Stimulated activated CD4-positive, alpha-beta T cell treated with anti-CD3 and anti-CD28 coated beads, Interleukin-1b, Interleukin-23, amount 100 ng/mL, for 4 hours (primary cell): ENCODE results near the gene HHATL.
A peak's percentile ranks its signal among the peaks of the same experiment; 100 is the strongest.

ENCODE experiments used
- DNase-seq, 2 donors: peaks; one replicate each; pipeline ENCODE4 v3.0.0-alpha.2; 2020; ENCODE audit warnings: low read depth in 2 of 2

The HHATL gene

DNA sequence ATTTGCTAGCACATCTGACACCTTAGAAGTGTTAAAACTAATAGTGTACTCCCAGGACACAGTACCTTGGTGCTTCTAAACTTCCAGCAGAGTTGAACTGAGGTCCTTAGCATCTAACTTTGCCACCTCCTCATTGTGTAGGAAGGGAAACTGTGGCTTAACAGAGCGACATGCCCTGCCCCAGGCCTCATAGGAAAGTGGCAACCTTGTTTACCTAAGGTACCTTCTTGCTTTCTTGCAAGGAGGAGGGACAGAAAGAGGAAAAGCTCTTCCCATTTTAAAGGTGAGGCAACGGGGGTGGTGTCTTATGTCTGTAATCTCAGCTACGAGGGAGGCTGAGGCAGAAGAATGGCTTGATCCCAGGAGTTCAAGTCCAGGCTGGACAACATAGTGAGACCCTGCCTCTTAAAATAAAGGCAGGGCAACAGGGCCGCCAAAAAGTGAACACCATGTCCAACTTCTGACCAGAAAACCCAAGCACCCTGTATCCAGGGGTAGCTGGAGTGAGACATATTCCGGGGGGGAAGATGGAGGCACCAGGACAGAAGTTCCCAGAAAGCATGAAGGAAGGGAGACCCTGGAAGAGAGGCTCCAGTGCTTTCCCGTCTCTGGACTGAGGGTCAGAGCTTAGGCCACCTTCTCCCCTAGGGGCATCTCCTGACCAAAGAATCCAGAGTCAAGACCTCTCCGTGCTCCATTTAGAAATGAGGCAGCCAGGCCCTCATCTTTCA lies 17.8 kb downstream of the HHATL start:
- DNase-seq, result no peak

DNA sequence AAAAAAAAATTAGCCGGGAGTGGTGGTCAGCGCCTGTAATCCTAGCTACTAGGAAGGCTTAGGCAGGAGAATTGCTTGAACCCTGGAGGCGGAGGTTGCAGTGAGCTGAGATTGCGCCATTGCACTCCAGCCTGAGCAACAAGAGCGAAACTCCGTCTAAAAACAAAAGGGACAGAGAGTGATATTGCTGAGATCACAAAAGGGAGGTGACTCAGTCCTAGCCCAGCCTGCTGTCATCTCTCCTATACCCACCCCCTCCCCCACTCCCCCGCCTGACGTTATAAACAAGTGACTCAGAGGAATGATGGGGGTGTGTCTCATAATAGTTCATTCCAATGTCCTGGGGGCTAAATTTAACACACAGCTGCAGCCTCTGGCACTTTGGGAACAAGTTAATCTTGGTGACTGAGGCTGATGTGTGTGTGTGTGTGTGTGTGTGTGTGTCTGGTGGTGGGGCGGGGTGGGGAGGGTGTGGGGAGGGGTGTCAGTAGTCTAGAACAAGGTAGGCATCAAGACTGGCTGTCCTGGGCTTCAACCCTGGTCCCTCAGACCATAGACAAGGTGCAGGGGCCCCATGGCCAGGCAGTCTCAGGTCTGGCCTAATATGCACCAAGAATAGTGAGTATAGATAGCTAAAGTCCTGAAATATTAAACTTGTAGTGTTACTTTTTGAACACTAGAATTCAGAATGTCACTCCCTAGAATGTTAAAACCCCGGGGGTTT lies 18.6 kb downstream of the HHATL start:
- peak in 1 of 2 donors; percentile 32 for DNase-seq

DNA sequence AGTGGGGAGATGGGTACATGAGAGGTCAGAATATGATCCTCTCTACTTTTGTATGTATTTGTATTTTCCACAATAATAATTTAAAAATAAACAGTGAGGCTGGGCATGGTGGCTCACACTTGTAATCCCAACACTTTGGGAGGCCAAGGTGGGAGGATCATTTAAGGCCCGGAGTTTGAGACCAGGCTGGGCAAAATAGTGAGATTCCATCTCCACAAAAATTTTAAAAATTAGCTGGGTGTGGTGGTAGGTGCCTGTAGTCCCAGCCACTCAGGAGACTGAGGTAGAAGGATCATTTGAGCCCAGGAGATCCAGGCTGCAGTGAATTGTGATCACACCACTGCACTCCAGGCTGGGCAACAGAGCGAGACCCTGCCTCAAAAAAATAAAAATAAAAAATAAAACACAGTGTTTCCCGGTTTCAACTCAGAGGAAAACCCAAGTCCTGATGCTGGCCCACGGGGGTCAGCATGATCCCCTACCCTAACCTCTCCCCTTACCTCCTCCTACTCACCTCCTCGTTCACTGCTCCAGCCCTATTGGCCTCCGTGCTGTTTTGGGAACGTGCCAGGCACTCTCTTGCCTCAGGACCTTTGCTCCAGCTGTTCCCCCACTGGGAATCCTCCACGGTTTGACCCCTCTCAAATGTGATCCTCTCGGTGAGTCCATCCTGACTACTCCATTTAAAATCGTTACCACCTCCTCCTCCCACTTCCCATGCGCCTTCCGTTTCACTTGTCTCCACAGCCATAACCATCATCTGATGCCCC lies 20.1 kb downstream of the HHATL start:
- no peak for DNase-seq

DNA sequence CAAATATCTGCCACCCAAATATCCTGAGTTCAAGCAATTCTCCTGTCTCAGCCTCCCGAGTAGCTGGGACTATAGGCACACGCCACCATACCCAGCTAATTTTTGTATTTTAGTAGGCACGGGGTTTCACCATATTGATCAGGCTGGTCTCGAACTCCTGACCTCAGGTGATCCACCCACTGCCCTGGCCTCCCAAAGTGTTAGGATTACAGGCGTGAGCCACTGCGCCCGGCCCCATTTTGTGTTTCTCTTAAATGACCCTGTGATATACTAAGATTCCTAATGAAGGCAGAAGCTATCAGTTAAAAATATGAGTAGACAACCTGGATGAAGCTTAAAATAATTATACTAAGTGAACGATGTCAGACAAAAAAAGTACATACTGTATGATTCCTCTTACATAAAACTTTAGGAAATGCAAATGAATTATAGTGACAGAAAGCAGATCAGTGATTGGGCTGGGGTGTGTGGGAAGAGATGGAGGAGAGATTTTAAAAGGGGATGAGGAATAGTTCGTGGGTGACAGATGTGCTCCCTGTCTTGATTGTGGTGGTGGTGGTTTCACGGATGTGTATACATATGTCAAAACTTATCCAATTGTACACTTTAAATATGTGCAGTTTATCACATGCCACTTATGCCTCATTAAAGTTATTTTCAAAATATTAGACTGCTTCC lies 21.1 kb downstream of the HHATL start:
- DNase-seq, result no peak

DNA sequence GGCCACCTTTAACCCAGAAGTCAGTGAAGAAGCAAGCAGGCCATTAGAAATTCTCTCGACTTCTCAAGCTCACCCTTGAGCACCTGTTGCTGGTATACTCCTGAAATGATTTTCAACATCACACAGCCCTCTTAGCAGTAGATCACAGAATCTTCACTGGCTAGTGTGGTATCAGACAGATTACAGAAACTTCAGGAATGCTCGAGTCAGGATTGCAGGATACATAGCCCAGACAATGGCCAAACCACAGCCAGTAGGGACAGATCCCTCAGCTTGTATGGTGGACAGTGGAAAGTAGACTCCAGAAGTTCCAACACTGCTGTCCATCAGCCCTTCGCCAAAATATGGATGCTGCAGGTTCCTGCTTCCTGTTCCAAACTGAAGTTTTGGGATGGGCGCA lies 21.8 kb downstream of the HHATL start:
- no peak for DNase-seq

DNA sequence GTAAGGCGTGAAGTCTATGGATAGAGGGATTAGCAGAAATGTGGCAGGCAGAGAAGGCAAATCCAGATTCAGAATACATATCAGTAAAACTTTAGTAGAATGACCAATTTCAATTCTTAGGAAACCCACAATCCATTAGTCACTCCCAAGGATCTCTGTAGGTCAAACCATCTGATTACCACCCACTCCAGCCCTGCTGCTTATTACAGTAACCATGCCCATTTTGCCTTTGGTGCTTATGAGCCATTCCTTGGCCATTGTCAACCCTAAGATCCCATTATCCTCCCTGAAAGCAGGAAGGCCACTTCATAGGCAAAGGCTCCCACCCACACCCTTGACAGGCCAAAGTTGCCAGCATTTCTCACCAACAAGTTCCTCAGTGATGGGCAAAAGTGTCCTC lies 22.3 kb downstream of the HHATL start:
- DNase-seq, result no peak

DNA sequence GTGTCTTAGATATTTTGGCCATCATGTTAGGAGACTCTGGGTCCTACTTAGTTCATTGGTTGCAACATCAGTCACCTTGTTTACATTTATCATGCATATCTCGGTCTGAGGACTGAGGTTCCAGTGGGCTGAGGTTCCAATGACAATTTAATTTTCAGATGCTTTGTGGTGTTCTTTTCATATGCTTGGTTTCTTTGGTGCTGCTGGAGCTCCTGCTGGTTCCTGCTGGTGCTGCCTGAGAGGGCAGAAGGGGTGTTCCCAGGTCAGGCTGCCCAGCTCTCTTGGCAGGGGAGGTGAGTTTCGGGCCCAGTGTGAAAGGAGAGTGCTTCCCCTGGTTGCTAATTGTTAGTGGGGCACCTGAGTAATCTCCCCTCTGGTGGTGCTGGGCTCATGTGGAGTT lies 24.2 kb downstream of the HHATL start:
- no peak for DNase-seq

DNA sequence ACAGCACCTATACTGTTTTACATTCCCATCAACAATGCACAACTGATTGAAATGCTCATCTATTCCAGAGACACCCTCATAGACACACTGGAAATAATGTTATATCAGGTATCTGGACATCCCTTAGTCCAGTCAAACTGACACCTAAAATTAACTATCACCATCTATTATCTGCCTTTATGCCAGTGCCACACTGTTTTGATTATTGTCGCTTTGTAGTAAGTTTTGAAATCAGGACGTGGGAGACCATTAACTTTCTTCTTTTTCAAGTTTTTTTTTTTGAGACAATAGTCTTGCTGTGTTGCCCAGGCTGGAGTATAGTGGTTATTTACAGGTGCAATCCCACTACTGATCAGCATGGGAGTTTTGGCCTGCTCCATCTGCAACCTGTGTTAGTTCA lies 26.7 kb downstream of the HHATL start:
- DNase-seq, result no peak

DNA sequence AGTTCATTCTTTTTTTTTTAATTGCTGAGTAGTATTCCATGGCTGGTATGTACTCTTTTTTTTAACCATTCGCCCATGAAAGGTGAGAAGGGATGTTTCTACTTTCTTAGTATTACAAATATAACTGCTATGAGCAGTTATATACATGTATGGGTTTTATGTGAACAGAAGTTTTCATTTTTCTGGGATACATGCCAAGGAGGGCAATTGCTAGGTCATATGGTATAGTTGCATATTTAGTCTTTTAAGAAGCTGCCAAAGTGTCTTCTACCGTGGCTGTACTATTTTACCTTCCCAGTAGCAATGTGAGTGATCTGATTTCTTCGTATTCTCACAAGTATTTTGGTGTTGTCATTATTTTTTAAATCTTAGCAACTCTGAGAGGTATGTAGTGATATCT lies 28.5 kb downstream of the HHATL start:
- no peak for DNase-seq

DNA sequence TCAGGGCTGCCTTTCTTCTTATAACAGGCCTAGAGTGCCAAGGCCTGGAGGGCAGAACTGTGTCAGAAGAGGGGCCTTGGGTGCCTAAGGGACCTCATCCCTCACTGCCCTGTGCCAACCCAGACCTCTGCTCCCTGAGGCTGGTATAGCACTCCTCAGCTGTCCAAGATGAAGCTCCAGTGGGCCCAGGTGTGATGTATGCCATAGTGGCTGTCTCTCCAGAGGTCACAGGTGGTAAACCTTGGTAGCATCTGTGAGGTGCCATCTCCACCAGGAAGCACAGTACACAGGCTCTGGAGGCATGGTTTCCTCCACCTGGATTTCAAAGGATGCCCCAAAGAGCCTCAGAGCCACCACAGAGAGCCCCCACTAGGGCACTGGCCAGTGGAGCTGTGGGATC lies 29.5 kb downstream of the HHATL start:
- no peak for DNase-seq

DNA sequence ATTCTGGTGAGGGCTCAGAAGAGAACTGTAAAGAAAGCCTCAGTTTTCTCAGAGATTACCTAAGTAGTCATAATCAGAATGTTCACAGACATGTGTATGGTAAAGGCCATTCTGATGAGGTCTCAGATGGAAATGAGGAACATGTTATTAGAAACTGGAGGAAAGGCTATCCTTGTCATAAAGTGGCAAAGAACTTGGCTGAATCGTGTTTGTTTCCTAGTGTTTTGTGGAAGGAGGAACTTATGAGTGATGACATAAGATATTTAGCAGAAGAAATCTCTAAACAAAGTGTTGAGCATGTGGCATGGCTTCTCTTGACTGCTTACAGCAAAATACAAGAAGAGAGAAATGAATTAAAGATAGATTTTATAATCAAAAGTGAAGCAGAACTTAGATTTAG lies 30.1 kb downstream of the HHATL start:
- DNase-seq, result no peak

DNA sequence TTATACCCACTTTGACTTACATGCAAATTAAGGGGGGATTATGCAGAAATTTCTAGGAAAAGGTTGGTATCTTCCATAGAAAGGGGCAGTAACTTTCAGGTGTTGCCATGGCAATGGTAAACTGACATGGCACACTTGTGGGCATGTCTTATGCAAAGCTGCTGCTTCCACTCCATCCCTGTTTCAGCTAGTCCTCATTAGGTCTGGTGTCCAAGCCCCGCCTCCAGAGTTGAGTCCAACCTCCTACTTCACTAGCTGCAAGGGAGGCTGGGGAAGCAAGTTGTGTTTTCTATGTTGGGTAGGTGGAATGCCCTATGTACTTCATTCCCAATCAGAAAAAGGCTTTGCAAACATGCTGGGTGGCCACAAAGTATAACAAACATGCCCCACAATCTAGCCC lies 31.9 kb downstream of the HHATL start:
- no peak for DNase-seq

DNA sequence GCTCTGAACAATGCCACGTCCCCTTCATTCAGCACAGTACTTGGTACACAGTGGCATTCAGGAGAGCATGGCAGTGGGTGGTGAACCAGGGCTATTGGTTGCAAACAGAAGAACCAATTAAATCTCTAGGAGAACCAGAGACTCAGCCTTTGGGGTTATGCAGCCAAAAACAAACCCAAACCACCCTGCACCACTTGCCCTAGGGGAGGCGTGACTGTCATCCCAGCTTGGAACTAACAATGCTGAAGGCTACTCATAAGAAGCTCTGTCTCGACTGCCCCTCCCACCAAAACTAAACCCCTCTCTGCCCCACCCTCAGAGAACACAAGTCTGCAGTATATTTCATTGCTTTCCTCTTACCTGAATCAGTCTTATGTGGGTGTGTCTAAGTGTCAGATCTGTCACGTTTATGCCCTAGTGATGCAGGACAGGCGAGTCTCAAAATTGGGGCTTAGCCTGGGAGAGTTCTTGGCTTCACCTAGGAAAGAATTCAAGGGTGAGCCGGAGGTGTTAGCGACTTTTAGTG lies 32.5 kb downstream of the HHATL start:
- DNase-seq, result no peak

DNA sequence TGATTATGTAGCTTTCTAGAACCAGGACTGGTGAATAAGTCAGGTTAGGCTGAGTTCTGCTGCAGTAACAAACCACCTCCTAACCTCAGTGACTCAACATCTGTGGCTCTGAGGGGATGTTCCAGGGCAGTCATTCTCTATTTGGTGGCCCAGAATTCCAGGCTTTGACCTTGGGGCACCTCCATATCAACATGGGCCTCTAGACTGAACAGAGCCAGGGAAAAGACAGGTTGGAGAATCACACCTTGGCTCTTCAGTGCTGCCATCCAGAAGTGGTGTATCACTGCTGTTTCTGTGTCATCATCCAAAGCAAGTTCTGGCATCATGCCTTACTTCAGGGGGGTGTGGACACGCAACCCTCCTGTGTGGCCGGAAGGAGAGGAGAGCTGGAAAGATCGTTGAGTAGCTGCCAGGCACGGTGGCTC lies 33.8 kb downstream of the HHATL start:
- no peak for DNase-seq

DNA sequence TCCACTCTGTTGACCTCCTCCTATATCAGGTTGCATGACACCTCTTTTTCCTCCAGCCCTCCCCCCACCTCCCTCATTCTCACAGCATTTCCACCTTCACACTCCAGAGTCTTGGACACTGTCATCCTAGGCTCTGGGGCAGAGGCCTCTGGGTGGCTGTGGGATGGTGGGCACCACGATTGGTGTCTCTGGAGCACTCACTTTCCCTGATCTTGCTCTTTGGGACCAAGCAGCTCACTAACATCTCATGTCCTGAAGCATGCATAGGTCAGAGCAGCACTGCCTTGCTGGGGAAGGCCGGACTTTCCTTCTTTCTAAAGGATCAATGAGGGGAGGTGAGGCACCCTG lies 34.2 kb downstream of the HHATL start:
- DNase-seq, result no peak

DNA sequence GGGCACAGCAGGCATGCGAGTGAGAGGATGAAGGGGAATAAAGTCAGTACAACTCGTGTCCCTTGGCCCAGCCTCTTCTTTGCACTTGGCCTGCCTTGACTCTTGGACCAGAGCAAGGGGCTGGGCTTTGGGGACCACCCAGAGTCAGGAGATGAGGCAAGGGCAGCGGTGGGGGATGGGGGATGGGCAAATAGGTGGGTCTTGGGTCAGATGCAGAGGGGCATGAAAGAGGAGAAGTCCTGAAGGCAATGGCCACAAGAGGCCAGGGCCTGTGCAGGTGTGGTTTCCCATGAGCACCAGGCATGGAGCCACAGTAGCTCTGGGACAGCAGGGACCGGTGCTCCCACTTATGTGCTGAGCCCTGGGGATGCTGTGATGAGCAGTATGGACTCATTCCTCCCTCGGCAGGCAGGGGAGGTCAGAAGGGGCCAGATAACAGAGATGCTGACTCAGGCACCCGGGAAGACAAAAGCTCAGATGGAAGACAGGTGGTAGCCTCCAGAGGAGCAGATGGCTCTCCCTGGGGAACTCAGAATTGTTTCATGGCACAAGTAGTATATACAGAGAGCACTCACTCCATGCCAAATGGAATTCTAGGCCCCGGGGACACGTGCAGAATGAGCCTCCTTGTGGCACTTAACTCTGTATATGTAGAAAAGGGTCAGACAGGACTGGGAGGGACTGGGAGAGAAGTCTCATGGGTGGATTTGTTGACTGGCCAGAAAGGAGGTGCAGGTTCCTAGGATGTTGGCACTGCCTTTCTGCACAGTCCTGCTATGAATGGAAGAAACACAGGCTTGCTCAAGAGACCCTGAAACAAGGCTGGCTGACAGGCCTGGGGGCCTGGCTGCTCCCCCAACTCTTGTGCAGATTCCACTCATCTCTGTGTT lies 34.8 kb downstream of the HHATL start:
- no peak for DNase-seq

DNA sequence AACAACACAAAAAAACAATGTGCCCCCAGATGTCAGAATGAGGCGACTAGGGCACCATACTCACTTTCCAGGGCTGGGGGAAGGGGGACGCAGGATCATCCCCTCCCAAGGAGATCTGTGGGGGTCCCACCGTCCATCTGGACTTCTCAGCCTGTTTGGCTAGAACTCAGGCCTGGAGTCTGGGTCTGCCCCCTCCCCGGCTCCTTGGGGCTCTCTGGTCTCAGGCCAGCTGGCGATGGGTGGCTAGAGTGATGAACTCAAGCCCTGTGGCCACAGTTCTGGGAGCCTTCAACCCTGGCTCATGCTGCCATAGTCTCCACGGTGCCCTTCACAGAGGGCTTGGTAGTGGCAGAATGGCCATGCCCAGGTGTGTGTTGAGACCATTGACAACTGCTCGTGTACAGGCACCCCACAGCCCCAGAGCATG lies 35.5 kb downstream of the HHATL start:
- DNase-seq, result no peak

DNA sequence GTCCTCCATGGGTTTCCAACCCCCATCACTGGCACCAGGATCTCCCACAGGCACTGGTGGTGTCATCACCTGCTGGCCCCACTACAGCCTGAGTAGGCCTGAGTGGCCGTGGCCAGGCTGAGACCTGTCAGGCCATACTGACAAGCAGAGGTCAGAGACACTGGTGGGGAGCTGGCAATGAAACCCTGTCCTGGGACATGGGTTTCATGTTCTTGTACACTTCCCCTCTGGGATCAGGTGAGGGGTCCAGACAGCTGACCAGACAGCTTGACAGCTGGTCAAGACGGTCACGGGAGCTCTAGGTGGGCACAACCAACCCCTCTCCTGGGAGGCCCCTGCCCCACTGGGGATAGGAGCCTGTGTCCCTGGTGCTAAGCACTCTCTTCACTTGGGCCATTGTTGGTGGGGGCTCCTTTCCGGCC lies 36.0 kb downstream of the HHATL start:
- DNase-seq, result no peak

DNA sequence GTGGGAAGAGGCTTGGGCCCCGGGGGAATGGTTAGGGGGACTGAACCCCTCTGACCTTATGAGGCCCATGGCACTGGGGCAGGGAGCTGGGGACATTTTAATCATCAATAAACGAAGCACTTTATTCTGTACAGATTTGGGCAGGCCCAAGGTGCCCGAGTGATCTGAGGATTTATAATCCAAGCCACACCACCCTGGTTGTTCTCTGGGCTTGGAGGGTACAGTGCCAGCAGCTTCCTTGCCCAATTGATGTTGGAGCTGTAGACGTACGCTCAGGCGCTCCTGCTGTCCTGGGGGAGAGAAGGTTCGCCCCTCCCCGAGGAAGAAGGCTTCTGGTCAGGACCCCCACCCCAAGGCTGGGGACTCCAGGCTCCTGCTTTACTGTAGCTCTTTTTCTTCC lies 36.6 kb downstream of the HHATL start:
- DNase-seq, result no peak

DNA sequence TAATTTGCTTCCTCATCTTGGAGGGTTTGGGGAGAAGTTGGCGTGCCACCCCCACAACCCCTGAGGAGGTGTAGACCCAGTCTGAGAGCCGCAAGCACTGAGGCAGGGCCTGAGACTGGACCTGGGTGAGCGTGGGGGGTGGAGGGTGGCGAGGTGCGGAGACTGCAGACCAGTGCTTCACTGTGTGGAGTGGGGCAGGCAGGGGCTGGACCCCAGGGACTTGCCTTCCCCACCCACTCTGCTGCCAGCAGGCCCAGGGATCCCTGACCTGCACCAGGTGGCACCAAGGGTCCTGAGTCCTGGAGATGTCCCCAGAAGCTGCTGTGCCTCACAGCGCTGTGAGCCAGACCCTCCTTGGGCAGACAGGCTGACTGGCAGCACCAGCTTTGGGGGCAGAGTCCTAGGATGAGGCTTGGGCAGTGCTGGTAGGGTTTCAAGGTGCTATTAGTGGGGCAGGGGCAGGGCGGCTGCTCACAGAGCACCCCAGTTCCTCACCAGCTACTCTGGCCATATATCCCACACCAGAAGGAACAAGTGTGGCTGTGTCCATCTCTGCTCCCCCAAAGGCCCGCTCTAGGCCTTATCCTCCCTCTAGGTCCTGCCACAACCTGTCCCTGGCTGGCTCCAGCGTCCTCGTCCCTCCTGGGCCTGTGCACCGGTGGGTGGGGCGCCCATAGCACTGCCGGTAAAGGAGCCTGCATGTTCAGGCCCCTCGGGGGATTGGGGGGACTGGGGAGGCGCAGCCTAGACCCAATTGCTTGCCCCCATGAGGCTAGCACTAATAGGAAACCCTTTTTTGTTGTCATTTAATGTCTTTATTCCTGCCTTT lies 37.3 kb downstream of the HHATL start:
- DNase-seq, result no peak
